WTC11 (cell line): Measurements from ENCODE around the gene RGS19. TPM values are rescaled to one million over a fixed set of nuclear protein-coding genes. Genes with fewer than 3 reads are reported as not detected.

Experiments used
- ATAC-seq: fragments of 200-7000 bp; cut with Tn5 transposase; 2 replicates; pipeline ENCODE4 v1.10.0; 2021; ENCODE audit warnings: mild to moderate bottlenecking, moderate library complexity
- CTCF ChIA-PET: fragments of 300-600 bp; sonication (Branson Sonifier 250); formaldehyde crosslinking; loops from one replicate; lab custom pipeline; 2021; ENCODE audit warnings: antibody characterized with exemption; lab: Charles Lee
- POLR2A ChIA-PET: fragments of 350-600 bp; sonication (Branson Sonifier 250); formaldehyde crosslinking; loops from one replicate; lab custom pipeline; 2021; ENCODE audit warnings: antibody characterized with exemption; lab: Charles Lee
- DNase-seq: peaks from one replicate; pipeline ENCODE4 v3.0.0; 2021; ENCODE audit warnings: low spot score
- H3K27ac Mint-ChIP-seq: 2 replicates; pipeline ENCODE4 v1.8.0; 2021; ENCODE audit warnings: mixed read lengths
- H3K27me3 Mint-ChIP-seq: 2 replicates; pipeline ENCODE4 v1.8.0; 2021; ENCODE audit warnings: low read depth, mild to moderate bottlenecking, moderate library complexity, mixed read lengths
- H3K36me3 Mint-ChIP-seq: 2 replicates; pipeline ENCODE4 v1.8.0; 2021; ENCODE audit warnings: mixed read lengths
- H3K4me1 Mint-ChIP-seq: 2 replicates; pipeline ENCODE4 v1.8.0; 2022; ENCODE audit warnings: mixed read lengths
- H3K4me3 Mint-ChIP-seq: 2 replicates; pipeline ENCODE4 v1.8.0; 2021; ENCODE audit warnings: mild to moderate bottlenecking, moderate library complexity, mixed read lengths
- H3K9me3 Mint-ChIP-seq: 2 replicates; pipeline ENCODE4 v1.8.0; 2021; ENCODE audit warnings: mixed read lengths
- ATF3 ChIP-seq: sonication (generic); formaldehyde crosslinking; conservative IDR thresholded peaks from 2 replicates; pipeline ENCODE4 v1.8.1; 2022; ENCODE audit warnings: mild to moderate bottlenecking, missing genetic modification reagents
- CTCF ChIP-seq: fragments of 200-600 bp; IDR thresholded peaks from 2 replicates; pipeline ENCODE4 v1.8.0; 2022; ENCODE audit warnings: antibody characterized with exemption
- ERG ChIP-seq: fragments of 250-450 bp; sonication (Bioruptor Pico); IDR thresholded peaks from 2 replicates; pipeline ENCODE4 v1.8.0; 2021; ENCODE audit warnings: mild to moderate bottlenecking
- ESRRA ChIP-seq: sonication (generic); formaldehyde crosslinking; IDR thresholded peaks from 2 replicates; pipeline ENCODE4 v1.8.1; 2022; ENCODE audit warnings: mild to moderate bottlenecking, missing genetic modification reagents, borderline replicate concordance
- FOXJ3 ChIP-seq: sonication (generic); formaldehyde crosslinking; IDR thresholded peaks from 2 replicates; pipeline ENCODE4 v1.9.0; 2021; ENCODE audit warnings: missing genetic modification reagents, mild to moderate bottlenecking, borderline replicate concordance
- FOXP1 ChIP-seq: sonication (generic); formaldehyde crosslinking; IDR thresholded peaks from 2 replicates; pipeline ENCODE4 v1.8.0; 2022; ENCODE audit warnings: missing genetic modification reagents, mild to moderate bottlenecking, moderate library complexity, borderline replicate concordance
- HMGA2 ChIP-seq: fragments of 250-450 bp; sonication (Bioruptor Pico); IDR thresholded peaks from 2 replicates; pipeline ENCODE4 v1.4.0; 2021; ENCODE audit warnings: mild to moderate bottlenecking, moderate library complexity
- IRF2 ChIP-seq: sonication (generic); formaldehyde crosslinking; IDR thresholded peaks from 2 replicates; pipeline ENCODE4 v1.8.0; 2022; ENCODE audit warnings: low read depth, missing genetic modification reagents, borderline replicate concordance
- JUN ChIP-seq: sonication (generic); formaldehyde crosslinking; IDR thresholded peaks from 2 replicates; pipeline ENCODE4 v1.8.0; 2023; ENCODE audit warnings: mild to moderate bottlenecking, missing genetic modification reagents
- NR3C1 ChIP-seq: sonication (generic); formaldehyde crosslinking; conservative IDR thresholded peaks from 2 replicates; pipeline ENCODE4 v1.8.1; 2023; ENCODE audit warnings: low read depth, mild to moderate bottlenecking, missing genetic modification reagents
- ZBTB21 ChIP-seq: sonication (generic); formaldehyde crosslinking; IDR thresholded peaks from 2 replicates; pipeline ENCODE4 v1.8.1; 2023; ENCODE audit warnings: mild to moderate bottlenecking, missing genetic modification reagents, borderline replicate concordance
- ZNF219 ChIP-seq: sonication (generic); formaldehyde crosslinking; IDR thresholded peaks from 2 replicates; pipeline ENCODE4 v1.8.0; 2023; ENCODE audit warnings: missing genetic modification reagents, mild to moderate bottlenecking, borderline replicate concordance
- ZNF281 ChIP-seq: sonication (generic); formaldehyde crosslinking; IDR thresholded peaks from 2 replicates; pipeline ENCODE4 v1.8.0; 2023; ENCODE audit warnings: mild to moderate bottlenecking, missing genetic modification reagents
- ZNF396 ChIP-seq: fragments of 250-450 bp; sonication (Bioruptor Pico); IDR thresholded peaks from 2 replicates; pipeline ENCODE4 v1.8.0; 2021; ENCODE audit warnings: mild to moderate bottlenecking, moderate library complexity, borderline replicate concordance
- ZSCAN18 ChIP-seq: fragments of 250-450 bp; sonication (Bioruptor Pico); IDR thresholded peaks from 2 replicates; pipeline ENCODE4 v2.1.2; 2022; ENCODE audit warnings: mild to moderate bottlenecking, moderate library complexity
- total RNA-seq: library from RNA; stranded (reverse); gene quantifications from 3 replicates; pipeline ENCODE4 v1.2.3, GENCODE V29; 2021

Gene RGS19
- total RNA-seq, 1 experiment from 2014 or later = 13.8 TPM

- Mint-ChIP-seq H3K27me3 (peaks cover 2% of the 10 kb centered on the region), H3K4me3 (no peak overlapping the region), H3K9me3 (no peaks in the 10 kb centered on the region), H3K36me3 (no peaks in the 10 kb centered on the region), H3K4me1 (peaks cover 2% of the 10 kb centered on the region), H3K27ac (no peak overlapping the region)
- DNase-seq (peak; percentile 7), ATAC-seq (no peak)
- CTCF ChIA-PET = interaction anchor here (1.9 kb wide), 1 partner anchor 25 kb away, joined by 7 read pairs; the partner anchor contains the start of gene LKAAEAR1
- POLR2A ChIA-PET = no interaction called here
- TF ChIP-seq ZNF396 (CRISPR knock-in tag) = no peak
- TF ChIP-seq ZBTB21 (CRISPR knock-in tag) = no peak
- TF ChIP-seq, all 79 proteins: peak for 0
Measured at GRCh38 chr20:64108731-64109681, 29.7 kb upstream of the RGS19 start.

- ChIA-PET CTCF (interaction anchor here (0.8 to 2.5 kb wide), 2 partner anchors 12 to 51 kb away, joined by 3 to 16 read pairs; no protein-coding TSS in a partner anchor), POLR2A (no interaction called here)
- Mint-ChIP-seq H3K27ac (peak overlapping the region; percentile 85), H3K4me1 (peaks cover 8% of the 10 kb centered on the region), H3K9me3 (no peaks in the 10 kb centered on the region), H3K27me3 (peaks cover 13% of the 10 kb centered on the region), H3K4me3 (no peak overlapping the region), H3K36me3 (no peaks in the 10 kb centered on the region)
- DNase-seq (peak; percentile 9), ATAC-seq (no peak)
- TF ChIP-seq JUN = no peak
- TF ChIP-seq CTCF = no peak
- no peak for TF ChIP-seq NR3C1 (CRISPR knock-in tag)
- TF ChIP-seq ERG (CRISPR knock-in tag) = no peak
- no peak for TF ChIP-seq FOXJ3 (CRISPR knock-in tag)
- no peak for TF ChIP-seq ZNF219
Measured at GRCh38 chr20:64107736-64108457, 28.6 kb upstream of the RGS19 start.

GRCh38 chr20:64106981-64107735 lies 27.8 kb upstream of the RGS19 start, which contains the start of gene NPBWR2:
TSS of gene NPBWR2 (minus strand) at chr20:64107565. CDS start at chr20:64106831, 734 bp downstream.
- Mint-ChIP-seq H3K9me3 (no peaks in the 10 kb centered on the region), H3K27ac (peak within 1 kb of the TSS; percentile 85)
- CTCF ChIA-PET = interaction anchor here (0.8 to 2.5 kb wide), 2 partner anchors 13 to 50 kb away, joined by 3 to 16 read pairs; no protein-coding TSS in a partner anchor
- TF ChIP-seq ESRRA (CRISPR knock-in tag) = no peak
- no peak for TF ChIP-seq HMGA2
- no peak for TF ChIP-seq ZNF281
- no peak for TF ChIP-seq ATF3
- no peak for TF ChIP-seq IRF2 (CRISPR knock-in tag)
- TF ChIP-seq ZSCAN18 = no peak
- no peak for TF ChIP-seq FOXP1 (CRISPR knock-in tag)
- TF ChIP-seq, all 79 proteins: peak for 0
- H3K4me1 Mint-ChIP-seq = peaks cover 8% of the 10 kb centered on the region
- POLR2A ChIA-PET = no interaction called here
- no peaks in the 10 kb centered on the region for H3K36me3 Mint-ChIP-seq
- peak; percentile 17; the same call in 1 of the 2 replicates for ATAC-seq
- H3K4me3 Mint-ChIP-seq = no peak within 1 kb of the TSS
- peak; percentile 23 for DNase-seq
- H3K27me3 Mint-ChIP-seq = peaks cover 16% of the 10 kb centered on the region
